CD4-positive, alpha-beta T cell treated with Interleukin-15 for 4 hours (primary cell): Measurements from ENCODE around the gene SEMA3C.

Source experiments
- DNase-seq: peaks from one replicate; pipeline ENCODE4 v3.0.0-alpha.2; 2020; ENCODE audit warnings: low spot score

The SEMA3C gene

GRCh38 chr7:80734011-80734410 is 184.8 kb downstream of the SEMA3C start:
- no peak for DNase-seq

- no peak for DNase-seq
Observed at GRCh38 chr7:80733333-80733915, 185.4 kb downstream of the SEMA3C start.

GRCh38 chr7:80732630-80733029 is 186.2 kb downstream of the SEMA3C start:
- DNase-seq: no peak

- DNase-seq: no peak
Observed at GRCh38 chr7:80731281-80731680, 187.6 kb downstream of the SEMA3C start.

- DNase-seq: no peak
Observed at GRCh38 chr7:80729591-80730320, 189.1 kb downstream of the SEMA3C start.

- no peak for DNase-seq
Observed at GRCh38 chr7:80726666-80727065, 192.2 kb downstream of the SEMA3C start.

- DNase-seq: no peak
Observed at GRCh38 chr7:80725181-80725611, 193.7 kb downstream of the SEMA3C start.

GRCh38 chr7:80724249-80724871 is 194.5 kb downstream of the SEMA3C start:
- no peak for DNase-seq

- no peak for DNase-seq
Observed at GRCh38 chr7:80722616-80723195, 196.1 kb downstream of the SEMA3C start.

- DNase-seq: no peak
Observed at GRCh38 chr7:80721883-80722615, 196.8 kb downstream of the SEMA3C start.

- DNase-seq: no peak
Observed at GRCh38 chr7:80720146-80720545, 198.7 kb downstream of the SEMA3C start.

- no peak for DNase-seq
Observed at GRCh38 chr7:80719261-80719660, 199.6 kb downstream of the SEMA3C start.

GRCh38 chr7:80711531-80711930 is 207.3 kb downstream of the SEMA3C start:
- DNase-seq: no peak

GRCh38 chr7:80708123-80708522 is 210.7 kb downstream of the SEMA3C start:
- no peak for DNase-seq

- no peak for DNase-seq
Observed at GRCh38 chr7:80707318-80707717, 211.5 kb downstream of the SEMA3C start.

- no peak for DNase-seq
Observed at GRCh38 chr7:80705130-80705781, 213.6 kb downstream of the SEMA3C start.

- no peak for DNase-seq
Observed at GRCh38 chr7:80703272-80703671, 215.6 kb downstream of the SEMA3C start.

- no peak for DNase-seq
Observed at GRCh38 chr7:80699721-80700256, 219.1 kb downstream of the SEMA3C start.

- DNase-seq: no peak
Observed at GRCh38 chr7:80699045-80699638, 219.7 kb downstream of the SEMA3C start.
